ENCODE measurements around the gene SLC36A1.

The SLC36A1 gene

GRCh38 chr5:151531581-151531980 lies 84.2 kb downstream of the SLC36A1 start:
- DNase-seq (ENCODE audit: extremely low read depth in 1 of 2, low read depth in 1 of 2) = no peak

DNA sequence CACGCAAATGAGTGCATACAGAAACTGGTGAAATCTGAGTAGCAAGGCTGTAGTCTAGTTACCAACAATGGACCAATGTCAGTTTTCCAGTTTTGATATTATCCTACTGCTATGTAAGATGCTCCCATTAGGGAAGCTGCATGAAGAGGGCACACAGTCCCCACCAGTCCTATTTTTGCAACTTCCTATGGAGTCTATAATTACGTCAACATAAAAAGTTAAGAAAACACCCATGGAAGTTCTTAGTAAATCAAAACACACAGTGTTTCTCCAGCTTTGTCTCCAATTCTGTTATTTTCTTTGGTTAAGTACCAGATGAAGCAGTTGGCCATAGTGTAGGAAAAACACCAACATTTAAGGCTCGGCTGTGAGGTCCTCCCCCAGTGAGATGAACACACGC lies 85.0 kb downstream of the SLC36A1 start:
- DNase-seq (ENCODE audit: extremely low read depth in 1 of 2, low read depth in 1 of 2) = no peak

DNA sequence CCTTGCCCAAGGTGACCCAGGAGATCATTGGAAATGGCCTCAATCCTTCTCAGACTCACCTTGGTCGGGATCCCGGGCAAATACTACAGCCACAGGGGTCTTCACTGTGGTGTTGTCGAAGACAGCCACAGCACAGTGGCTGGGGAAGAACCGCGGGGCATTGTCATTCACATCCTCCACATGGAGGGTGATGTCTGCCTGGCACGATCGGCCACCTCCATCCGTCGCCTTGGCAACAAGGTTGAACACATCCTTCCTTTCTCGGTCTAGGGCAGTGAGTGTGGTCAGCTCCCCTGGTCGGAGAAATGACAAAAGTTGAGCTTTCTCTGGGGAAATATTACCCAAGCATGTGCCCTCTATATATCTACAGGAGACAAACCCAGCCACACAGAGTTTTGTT lies 86.9 kb downstream of the SLC36A1 start:
- DNase-seq (ENCODE audit: extremely low read depth in 1 of 2, low read depth in 1 of 2) = no peak

DNA sequence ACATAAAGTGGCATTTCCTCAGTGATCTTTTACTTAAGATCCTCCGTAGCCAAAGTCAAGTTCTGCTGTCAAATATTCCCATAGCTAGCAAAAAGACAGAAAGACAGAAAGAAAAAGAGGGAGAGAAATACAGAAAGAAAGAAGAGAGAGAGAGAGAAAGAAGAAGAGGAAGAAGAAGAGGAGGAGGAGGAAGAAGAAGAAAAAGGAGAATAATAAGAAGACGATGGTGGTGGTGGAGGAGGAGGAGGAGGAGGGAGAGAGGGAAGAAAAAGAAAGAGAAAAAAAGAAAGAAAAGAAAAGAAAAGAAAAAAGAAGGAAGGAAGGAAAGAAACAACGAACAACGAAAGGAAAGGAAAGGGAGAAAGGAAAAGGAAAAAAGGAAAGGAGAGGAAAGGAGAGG lies 89.6 kb downstream of the SLC36A1 start:
- DNase-seq (ENCODE audit: extremely low read depth in 1 of 2, low read depth in 1 of 2) = no peak

- DNase-seq (ENCODE audit: extremely low read depth in 1 of 2, low read depth in 1 of 2) = no peak
These were observed 94.2 kb downstream of the SLC36A1 start for GRCh38 chr5:151541571-151541970.
